Immature natural killer cell (primary cell): ENCODE measurements around the gene BST1. TPM values are rescaled to one million over a fixed set of nuclear protein-coding genes. Genes with fewer than 3 reads are reported as not detected.

Source experiments
- DNase-seq, 3 donors: peaks; one replicate each; pipeline ENCODE4 v3.0.0; 2022; ENCODE audit warnings: mixed read lengths in 1 of 3
- H3K27ac Mint-ChIP-seq, 6 donors: one replicate each; pipeline ENCODE4 v1.8.0; 2020; ENCODE audit warnings: mixed read lengths in 6 of 6, mild to moderate bottlenecking in 5 of 6, inconsistent platforms in 4 of 6, moderate library complexity in 3 of 6
- H3K27me3 Mint-ChIP-seq, 3 donors: one replicate each; pipeline ENCODE4 v1.8.0; 2020 to 2021; ENCODE audit warnings: low read depth in 3 of 3, mild to moderate bottlenecking in 3 of 3, mixed read lengths in 3 of 3, moderate library complexity in 3 of 3, inconsistent platforms in 1 of 3
- H3K36me3 Mint-ChIP-seq, 3 donors: one replicate each; pipeline ENCODE4 v1.8.0; 2020; ENCODE audit warnings: mixed read lengths in 3 of 3, inconsistent platforms in 2 of 3, mild to moderate bottlenecking in 2 of 3
- H3K4me1 Mint-ChIP-seq, 2 donors: one replicate each; pipeline ENCODE4 v1.8.0; 2020; ENCODE audit warnings: inconsistent platforms in 2 of 2, mild to moderate bottlenecking in 2 of 2, mixed read lengths in 2 of 2, moderate library complexity in 1 of 2
- H3K4me3 Mint-ChIP-seq, 5 donors: one replicate each; pipeline ENCODE4 v1.8.0; 2020; ENCODE audit warnings: mild to moderate bottlenecking in 5 of 5, mixed read lengths in 5 of 5, inconsistent platforms in 3 of 5, moderate library complexity in 3 of 5
- H3K9me3 Mint-ChIP-seq, 6 donors: one replicate each; pipeline ENCODE4 v1.8.0; 2020; ENCODE audit warnings: mild to moderate bottlenecking in 6 of 6, mixed read lengths in 6 of 6, inconsistent platforms in 4 of 6, moderate library complexity in 3 of 6
- polyA plus RNA-seq, 3 donors: library from polyadenylated mRNA; unstranded; fragments of 300-500 nt; fragmentation: Illumina TruSeq; gene quantifications; one replicate each; pipeline ENCODE4 v1.2.3, GENCODE V29; 2021

BST1 gene
- polyA plus RNA-seq, 3 donors from 2014 or later, result 0.78 to 2.0 (median 1.1) TPM

GRCh38 chr4:15682242-15683142 is 20.4 kb upstream of the BST1 start:
- Mint-ChIP-seq H3K9me3 (no peaks in the 10 kb centered on the region), H3K36me3 (peaks cover 6 to 14% (median 10%) of the 10 kb centered on the region in 3 donors), H3K4me3 (peak overlapping the region; percentile 87 to 99 (median 97)), H3K27ac (peak overlapping the region; percentile 81 to 96 (median 92)), H3K4me1 (peaks cover 27 to 46% of the 10 kb centered on the region in 2 donors), H3K27me3 (peaks cover 0 to 8% (median 8%) of the 10 kb centered on the region in 3 donors)
- no peak for DNase-seq

GRCh38 chr4:15683143-15683495 is 19.7 kb upstream of the BST1 start:
- H3K27me3 Mint-ChIP-seq, result peaks cover 0 to 8% (median 8%) of the 10 kb centered on the region in 3 donors
- peak overlapping the region in 4 of 5 donors; percentile 11 to 44 (median 24) for H3K4me3 Mint-ChIP-seq
- H3K27ac Mint-ChIP-seq, result peak overlapping the region in 1 of 6 donors; percentile 3
- no peak for DNase-seq
- H3K36me3 Mint-ChIP-seq, result peaks cover 7 to 14% (median 14%) of the 10 kb centered on the region in 3 donors
- H3K4me1 Mint-ChIP-seq, result peaks cover 27 to 46% of the 10 kb centered on the region in 2 donors
- H3K9me3 Mint-ChIP-seq, result no peaks in the 10 kb centered on the region

- no peak overlapping the region for H3K27ac Mint-ChIP-seq
- H3K4me1 Mint-ChIP-seq, result peaks cover 27 to 46% of the 10 kb centered on the region in 2 donors
These were observed 18.4 kb upstream of the BST1 start for GRCh38 chr4:15684498-15684897.

GRCh38 chr4:15688051-15688450 is 14.8 kb upstream of the BST1 start:
- H3K4me3 Mint-ChIP-seq, result no peak overlapping the region
- H3K27ac Mint-ChIP-seq, result no peak overlapping the region
- peaks cover 9 to 24% of the 10 kb centered on the region in 2 donors for H3K4me1 Mint-ChIP-seq
- no peak for DNase-seq
- H3K9me3 Mint-ChIP-seq, result no peaks in the 10 kb centered on the region
- no peaks in the 10 kb centered on the region for H3K27me3 Mint-ChIP-seq
- peaks cover 7 to 26% (median 14%) of the 10 kb centered on the region in 3 donors for H3K36me3 Mint-ChIP-seq

More at GRCh38 chr4:15684498-15684897, 18.4 kb upstream of the BST1 start:
- no peak overlapping the region for H3K4me3 Mint-ChIP-seq
- DNase-seq, result no peak
- H3K36me3 Mint-ChIP-seq, result peaks cover 7 to 19% (median 14%) of the 10 kb centered on the region in 3 donors
- H3K9me3 Mint-ChIP-seq, result no peaks in the 10 kb centered on the region
- H3K27me3 Mint-ChIP-seq, result peaks cover 0 to 8% (median 8%) of the 10 kb centered on the region in 3 donors

GRCh38 chr4:15689540-15689939 is 13.3 kb upstream of the BST1 start:
- DNase-seq, result no peak
- no peaks in the 10 kb centered on the region for H3K27me3 Mint-ChIP-seq
- peaks cover 2 to 9% of the 10 kb centered on the region in 2 donors for H3K4me1 Mint-ChIP-seq
- peaks cover 7 to 26% (median 14%) of the 10 kb centered on the region in 3 donors for H3K36me3 Mint-ChIP-seq
- no peak overlapping the region for H3K27ac Mint-ChIP-seq
- H3K4me3 Mint-ChIP-seq, result no peak overlapping the region
- no peaks in the 10 kb centered on the region for H3K9me3 Mint-ChIP-seq

- H3K36me3 Mint-ChIP-seq, result peaks cover 7 to 26% (median 14%) of the 10 kb centered on the region in 3 donors
- H3K27ac Mint-ChIP-seq, result no peak overlapping the region
- no peaks in the 10 kb centered on the region for H3K9me3 Mint-ChIP-seq
- no peak overlapping the region for H3K4me3 Mint-ChIP-seq
- H3K27me3 Mint-ChIP-seq, result no peaks in the 10 kb centered on the region
- DNase-seq, result no peak
- peaks cover 0 to 8% of the 10 kb centered on the region in 2 donors for H3K4me1 Mint-ChIP-seq
These were observed 12.7 kb upstream of the BST1 start for GRCh38 chr4:15690020-15690809.

- H3K27me3 Mint-ChIP-seq, result no peaks in the 10 kb centered on the region
- DNase-seq, result no peak
- H3K36me3 Mint-ChIP-seq, result peaks cover 4 to 20% (median 10%) of the 10 kb centered on the region in 3 donors
- peaks cover 0 to 1% of the 10 kb centered on the region in 2 donors for H3K4me1 Mint-ChIP-seq
- no peak overlapping the region for H3K4me3 Mint-ChIP-seq
- no peaks in the 10 kb centered on the region for H3K9me3 Mint-ChIP-seq
- no peak overlapping the region for H3K27ac Mint-ChIP-seq
These were observed 11.3 kb upstream of the BST1 start for GRCh38 chr4:15691346-15692135.

- peaks cover 0 to 4% of the 10 kb centered on the region in 2 donors for H3K4me1 Mint-ChIP-seq
- no peaks in the 10 kb centered on the region for H3K9me3 Mint-ChIP-seq
- peak overlapping the region in 1 of 6 donors; percentile 4 for H3K27ac Mint-ChIP-seq
- H3K36me3 Mint-ChIP-seq, result peaks cover 0 to 14% (median under 1%) of the 10 kb centered on the region in 3 donors
- no peak overlapping the region for H3K4me3 Mint-ChIP-seq
- DNase-seq, result no peak
- H3K27me3 Mint-ChIP-seq, result peaks cover 1 to 4% (median 1%) of the 10 kb centered on the region in 3 donors
These were observed 10.3 kb upstream of the BST1 start for GRCh38 chr4:15692602-15693001.

- Mint-ChIP-seq H3K4me1 (peaks cover 0 to 4% of the 10 kb centered on the region in 2 donors), H3K9me3 (no peaks in the 10 kb centered on the region), H3K27ac (no peak overlapping the region), H3K4me3 (no peak overlapping the region), H3K27me3 (peaks cover 3 to 4% (median 3%) of the 10 kb centered on the region in 3 donors), H3K36me3 (peaks cover 0 to 7% (median 0%) of the 10 kb centered on the region in 3 donors)
- no peak for DNase-seq
These were observed 8.4 kb upstream of the BST1 start for GRCh38 chr4:15694431-15694830.

- DNase-seq, result no peak
These were observed 7.6 kb upstream of the BST1 start for GRCh38 chr4:15695240-15695699.

GRCh38 chr4:15695729-15696128 is 7.1 kb upstream of the BST1 start:
- peaks cover 0 to 4% of the 10 kb centered on the region in 2 donors for H3K4me1 Mint-ChIP-seq
- no peak for DNase-seq
- peaks cover 3 to 5% (median 4%) of the 10 kb centered on the region in 3 donors for H3K27me3 Mint-ChIP-seq
- no peak overlapping the region for H3K4me3 Mint-ChIP-seq
- H3K36me3 Mint-ChIP-seq, result peaks cover 0 to 4% (median 0%) of the 10 kb centered on the region in 3 donors
- no peak overlapping the region for H3K27ac Mint-ChIP-seq
- H3K9me3 Mint-ChIP-seq, result no peaks in the 10 kb centered on the region

More at GRCh38 chr4:15695240-15695699, 7.6 kb upstream of the BST1 start:
- no peak overlapping the region for H3K4me3 Mint-ChIP-seq
- H3K27ac Mint-ChIP-seq, result no peak overlapping the region
- peaks cover 3 to 5% (median 4%) of the 10 kb centered on the region in 3 donors for H3K27me3 Mint-ChIP-seq
- peaks cover 0 to 4% (median 0%) of the 10 kb centered on the region in 3 donors for H3K36me3 Mint-ChIP-seq
- H3K9me3 Mint-ChIP-seq, result no peaks in the 10 kb centered on the region
- peaks cover 0 to 4% of the 10 kb centered on the region in 2 donors for H3K4me1 Mint-ChIP-seq

GRCh38 chr4:15696866-15697265 is 6.0 kb upstream of the BST1 start:
- Mint-ChIP-seq H3K36me3 (no peaks in the 10 kb centered on the region), H3K4me3 (no peak overlapping the region), H3K27me3 (peaks cover 3 to 7% (median 4%) of the 10 kb centered on the region in 3 donors), H3K9me3 (peaks cover 0 to 1% (median 0%) of the 10 kb centered on the region in 6 donors), H3K27ac (no peak overlapping the region), H3K4me1 (peaks cover 0 to 4% of the 10 kb centered on the region in 2 donors)
- no peak for DNase-seq

- H3K4me3 Mint-ChIP-seq, result peak overlapping the region; percentile 76 to 88 (median 87)
- H3K9me3 Mint-ChIP-seq, result peaks cover 0 to 1% (median 0%) of the 10 kb centered on the region in 6 donors
- peaks cover 13 to 18% of the 10 kb centered on the region in 2 donors for H3K4me1 Mint-ChIP-seq
- DNase-seq, result no peak
- H3K36me3 Mint-ChIP-seq, result no peaks in the 10 kb centered on the region
- H3K27ac Mint-ChIP-seq, result peak overlapping the region in 1 of 6 donors; percentile 32
- H3K27me3 Mint-ChIP-seq, result peaks cover 2 to 9% (median 4%) of the 10 kb centered on the region in 3 donors
These were observed 574 bp downstream of the BST1 start for GRCh38 chr4:15703439-15703838.
